H9 (cell line): ENCODE data around the gene DCAF5. TPM values are rescaled to one million over a fixed set of nuclear protein-coding genes. Genes with fewer than 3 reads are reported as not detected.
"Not testable (repeated sequence)": the region's sequence is repeated elsewhere in the genome, so short reads cannot be mapped to it uniquely, and the experiment has no call there.

Experiments
- DNase-seq: peaks from one replicate; pipeline ENCODE4 v3.0.0-alpha.2; 2017
- H2AFZ ChIP-seq: one replicate; pipeline ENCODE4 v1.6.1; 2013; ENCODE audit warnings: mild to moderate bottlenecking, low read length, control low read depth, moderate library complexity
- H2AK5ac ChIP-seq: 2 replicates; pipeline ENCODE4 v1.6.1; 2013; ENCODE audit warnings: low read length, control low read depth, mixed read lengths; ENCODE audit not compliant: insufficient read length
- H2BK120ac ChIP-seq: one replicate; pipeline ENCODE4 v1.6.1; 2013; ENCODE audit warnings: low read depth, mild to moderate bottlenecking, low read length, control low read depth, inconsistent platforms; ENCODE audit not compliant: poor library complexity, severe bottlenecking
- H2BK12ac ChIP-seq: 2 replicates; pipeline ENCODE4 v1.6.1; 2013; ENCODE audit warnings: low read length, control low read depth, mixed read lengths, low read depth; ENCODE audit not compliant: insufficient read length
- H2BK15ac ChIP-seq: 2 replicates; pipeline ENCODE4 v1.6.1; 2013; ENCODE audit warnings: low read depth, low read length, control low read depth
- H2BK20ac ChIP-seq: one replicate; pipeline ENCODE4 v1.6.1; 2013; ENCODE audit warnings: low read depth, mild to moderate bottlenecking, low read length, control low read depth, inconsistent platforms; ENCODE audit not compliant: poor library complexity, severe bottlenecking
- H2BK5ac ChIP-seq: 2 replicates; pipeline ENCODE4 v1.6.1; 2013; ENCODE audit warnings: low read length, control low read depth, mixed read lengths; ENCODE audit not compliant: insufficient read length
- H3K14ac ChIP-seq: 2 replicates; pipeline ENCODE4 v1.6.1; 2013; ENCODE audit warnings: low read length, control low read depth; ENCODE audit not compliant: insufficient read depth
- H3K18ac ChIP-seq: 2 replicates; pipeline ENCODE4 v1.6.1; 2013; ENCODE audit warnings: low read depth, mild to moderate bottlenecking, mixed read lengths, low read length, control low read depth; ENCODE audit not compliant: insufficient read length
- H3K23ac ChIP-seq: 2 replicates; pipeline ENCODE4 v1.6.1; 2013; ENCODE audit warnings: low read length, control low read depth, mixed read lengths, low read depth; ENCODE audit not compliant: insufficient read length
- H3K23me2 ChIP-seq: 2 replicates; pipeline ENCODE4 v1.6.1; 2013; ENCODE audit warnings: low read depth, mild to moderate bottlenecking, mixed read lengths, low read length, control low read depth; ENCODE audit not compliant: insufficient read length, poor library complexity, severe bottlenecking
- H3K27ac ChIP-seq: 2 replicates; pipeline ENCODE4 v1.5.1; 2013; ENCODE audit warnings: low read length, control low read depth, mixed read lengths, low read depth; ENCODE audit not compliant: insufficient read length
- H3K27me3 ChIP-seq: 2 replicates; pipeline ENCODE4 v1.6.1; 2013; ENCODE audit warnings: low read length, control low read depth, inconsistent platforms; ENCODE audit not compliant: insufficient read depth
- H3K4ac ChIP-seq: 2 replicates; pipeline ENCODE4 v1.6.1; 2013; ENCODE audit warnings: low read depth, mild to moderate bottlenecking, control low read depth, inconsistent platforms, low read length, moderate library complexity
- H3K4me1 ChIP-seq: 2 replicates; pipeline ENCODE4 v1.6.1; 2013; ENCODE audit warnings: low read length, control low read depth, inconsistent platforms; ENCODE audit not compliant: insufficient read depth
- H3K4me2 ChIP-seq: 2 replicates; pipeline ENCODE4 v1.6.1; 2013; ENCODE audit warnings: low read length, control low read depth, mixed read lengths; ENCODE audit not compliant: insufficient read length, insufficient read depth
- H3K56ac ChIP-seq: 2 replicates; pipeline ENCODE4 v1.6.1; 2013; ENCODE audit warnings: low read depth, mild to moderate bottlenecking, mixed read lengths, low read length, control low read depth; ENCODE audit not compliant: insufficient read length
- H3K79me1 ChIP-seq: 2 replicates; pipeline ENCODE4 v1.6.1; 2013; ENCODE audit warnings: low read depth, mild to moderate bottlenecking, moderate library complexity, low read length, control low read depth, inconsistent platforms; ENCODE audit not compliant: insufficient read depth, poor library complexity, severe bottlenecking
- H3K79me2 ChIP-seq: 2 replicates; pipeline ENCODE4 v1.6.1; 2013; ENCODE audit warnings: low read length, control low read depth, inconsistent platforms; ENCODE audit not compliant: insufficient read depth
- H3K9ac ChIP-seq: 2 replicates; pipeline ENCODE4 v1.6.1; 2013; ENCODE audit warnings: low read length, control low read depth, mixed read lengths; ENCODE audit not compliant: insufficient read length; ENCODE audit errors: extremely low read depth
- H3K9me3 ChIP-seq: one replicate; pipeline ENCODE4 v1.6.1; 2013; ENCODE audit warnings: low read depth, low read length, inconsistent platforms; ENCODE audit not compliant: control insufficient read depth
- H3T11ph ChIP-seq: one replicate; pipeline ENCODE4 v1.6.1; 2013; ENCODE audit warnings: mild to moderate bottlenecking, low read length, control low read depth, inconsistent platforms
- H4K20me1 ChIP-seq: one replicate; pipeline ENCODE4 v1.6.1; 2013; ENCODE audit not compliant: control insufficient read depth, insufficient read length, insufficient read depth
- H4K5ac ChIP-seq: 2 replicates; pipeline ENCODE4 v1.6.1; 2013; ENCODE audit warnings: low read depth, mild to moderate bottlenecking, mixed read lengths, low read length, control low read depth; ENCODE audit not compliant: insufficient read length
- H4K8ac ChIP-seq: replicated peaks from 2 replicates; pipeline ENCODE4 v1.6.1; 2013; ENCODE audit warnings: low read length, control low read depth, mixed read lengths, low read depth; ENCODE audit not compliant: insufficient read length
- H4K91ac ChIP-seq: 2 replicates; pipeline ENCODE4 v1.6.1; 2013; ENCODE audit warnings: low read depth, mild to moderate bottlenecking, moderate library complexity, mixed read lengths, low read length, control low read depth; ENCODE audit not compliant: insufficient read length
- H3K27ac Mint-ChIP-seq, 3 experiments: 2 replicates in 2 of 3; 3 replicates in 1 of 3; pipeline ENCODE4 v1.8.0; 2020 to 2021; ENCODE audit warnings: mixed read lengths in 3 of 3, mild to moderate bottlenecking in 1 of 3, moderate library complexity in 1 of 3
- H3K27me3 Mint-ChIP-seq: 2 replicates; pipeline ENCODE4 v1.8.0; 2021; ENCODE audit warnings: low read depth, mild to moderate bottlenecking, moderate library complexity, mixed read lengths
- H3K36me3 Mint-ChIP-seq, 3 experiments: 2 replicates in 2 of 3; 3 replicates in 1 of 3; pipeline ENCODE4 v1.8.0; 2020 to 2021; ENCODE audit warnings: low read depth in 3 of 3, mixed read lengths in 3 of 3; ENCODE audit not compliant: insufficient read depth in 1 of 3
- H3K4me1 Mint-ChIP-seq, 2 experiments: 2 replicates each; pipeline ENCODE4 v1.8.0; 2020; ENCODE audit warnings: mixed read lengths in 2 of 2
- H3K4me3 Mint-ChIP-seq, 2 experiments: 2 replicates in 1 of 2; 3 replicates in 1 of 2; pipeline ENCODE4 v1.8.0; 2020 to 2021; ENCODE audit warnings: mild to moderate bottlenecking in 2 of 2, mixed read lengths in 2 of 2, moderate library complexity in 1 of 2
- H3K9me3 Mint-ChIP-seq, 2 experiments: 2 replicates in 1 of 2; 3 replicates in 1 of 2; pipeline ENCODE4 v1.8.0; 2020; ENCODE audit warnings: mild to moderate bottlenecking in 2 of 2, mixed read lengths in 2 of 2, moderate library complexity in 1 of 2
- WGBS: extraction: QIAGEN DNeasy Blood & Tissue Kit; methylation state at CpG from one replicate; pipeline ENCODE4 v1.1.7; 2013; ENCODE audit warnings: missing lambda C conversion rate, low lambda C conversion rate, mixed read lengths; ENCODE audit not compliant: insufficient read length; ENCODE audit errors: extremely low coverage; 5-methylcytosine and 5-hydroxymethylcytosine counted together
- total RNA-seq: library from RNA; stranded (reverse); gene quantifications from 2 replicates; pipeline ENCODE4 v1.2.1, GENCODE V29; 2021
- TF ChIP-seq, protein P1 (sequence below): fragments of 200-600 bp; sonication (generic); conservative IDR thresholded peaks from 3 replicates; pipeline ENCODE4 v1.8.0; 2021; ENCODE audit warnings: antibody characterized with exemption, mild to moderate bottlenecking

Gene DCAF5
- total RNA-seq, 1 experiment from 2014 or later = 31.4 TPM

DNA sequence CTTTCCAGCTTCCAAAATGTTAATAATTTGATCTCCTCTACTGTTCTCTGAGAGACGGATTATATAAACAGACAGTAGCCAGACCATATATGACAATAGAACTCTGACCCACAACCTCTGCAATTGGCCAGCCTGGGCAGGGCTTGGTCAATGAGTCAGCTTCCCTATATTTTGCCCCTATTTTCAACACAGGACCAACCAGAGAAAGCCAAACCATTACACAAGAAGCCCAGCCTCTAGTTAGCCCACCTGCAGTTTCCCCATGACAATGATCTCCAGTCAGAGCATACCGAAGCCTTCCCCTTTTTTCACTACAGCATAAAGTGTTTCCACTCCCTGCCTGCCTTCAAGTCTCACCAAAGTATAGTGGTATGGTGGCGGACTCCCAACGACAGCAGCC, 30.8 kb upstream of the DCAF5 start:
- DNase-seq = peak; percentile 75
- Histone ChIP-seq H3T11ph (no peak overlapping the region), H3K9ac (no peak overlapping the region), H3K56ac (no peak overlapping the region), H3K4me1 (peaks cover 3% of the 10 kb centered on the region; the same call in 1 of the 2 replicates), H2BK5ac (no peak overlapping the region), H3K27me3 (no peaks in the 10 kb centered on the region), H3K4me2 (no peak overlapping the region), H3K27ac (no peak overlapping the region), H3K4ac (no peak overlapping the region), H2AFZ (no peak overlapping the region), H2AK5ac (no peak overlapping the region), H4K91ac (no peak overlapping the region), H2BK120ac (no peak overlapping the region), H3K79me2 (no peaks in the 10 kb centered on the region), H3K23ac (no peak overlapping the region), H4K5ac (no peak overlapping the region), H4K20me1 (no peaks in the 10 kb centered on the region), H2BK15ac (no peak overlapping the region), H3K9me3 (no peaks in the 10 kb centered on the region), H3K14ac (no peak overlapping the region), H3K23me2 (no peaks in the 10 kb centered on the region), H2BK20ac (no peak overlapping the region), H4K8ac (no peak overlapping the region), H3K79me1 (no peaks in the 10 kb centered on the region), H2BK12ac (no peak overlapping the region), H3K18ac (no peak overlapping the region)
- TF ChIP-seq, protein P1, sequence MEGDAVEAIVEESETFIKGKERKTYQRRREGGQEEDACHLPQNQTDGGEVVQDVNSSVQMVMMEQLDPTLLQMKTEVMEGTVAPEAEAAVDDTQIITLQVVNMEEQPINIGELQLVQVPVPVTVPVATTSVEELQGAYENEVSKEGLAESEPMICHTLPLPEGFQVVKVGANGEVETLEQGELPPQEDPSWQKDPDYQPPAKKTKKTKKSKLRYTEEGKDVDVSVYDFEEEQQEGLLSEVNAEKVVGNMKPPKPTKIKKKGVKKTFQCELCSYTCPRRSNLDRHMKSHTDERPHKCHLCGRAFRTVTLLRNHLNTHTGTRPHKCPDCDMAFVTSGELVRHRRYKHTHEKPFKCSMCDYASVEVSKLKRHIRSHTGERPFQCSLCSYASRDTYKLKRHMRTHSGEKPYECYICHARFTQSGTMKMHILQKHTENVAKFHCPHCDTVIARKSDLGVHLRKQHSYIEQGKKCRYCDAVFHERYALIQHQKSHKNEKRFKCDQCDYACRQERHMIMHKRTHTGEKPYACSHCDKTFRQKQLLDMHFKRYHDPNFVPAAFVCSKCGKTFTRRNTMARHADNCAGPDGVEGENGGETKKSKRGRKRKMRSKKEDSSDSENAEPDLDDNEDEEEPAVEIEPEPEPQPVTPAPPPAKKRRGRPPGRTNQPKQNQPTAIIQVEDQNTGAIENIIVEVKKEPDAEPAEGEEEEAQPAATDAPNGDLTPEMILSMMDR = no peak
- Mint-ChIP-seq H3K9me3 (no peaks in the 10 kb centered on the region), H3K27ac (peak overlapping the region; percentile 17 to 88 (median 80); a peak in 6 of 7 replicates), H3K4me3 (peak overlapping the region in 1 of 2 experiments; percentile 4; a peak in 1 of 5 replicates), H3K4me1 (peaks cover 16% of the 10 kb centered on the region in 2 experiments), H3K27me3 (no peaks in the 10 kb centered on the region; the same call in 1 of the 2 replicates), H3K36me3 (no peaks in the 10 kb centered on the region)
- WGBS = no CpG with 5 or more reads among the region's 4 CpGs

DNA sequence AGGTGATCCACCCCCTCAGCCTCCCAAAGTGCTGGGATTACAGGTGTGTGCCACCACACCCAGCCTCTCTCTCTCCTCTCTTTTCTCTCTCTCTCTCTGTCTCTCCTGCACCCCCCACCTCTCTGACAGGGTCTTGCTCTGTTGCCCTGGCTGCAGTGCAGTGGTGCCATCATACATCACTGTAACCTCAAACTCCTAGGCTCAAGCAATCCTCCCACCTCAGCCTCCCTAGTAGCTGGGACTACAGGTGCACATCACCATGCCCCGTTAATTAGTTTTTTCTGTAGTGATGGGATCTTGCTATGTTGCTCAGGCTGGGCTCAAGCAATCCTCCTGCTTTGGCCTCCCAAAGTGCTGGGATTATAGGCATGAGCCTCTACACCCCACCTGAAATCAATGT, 29.7 kb upstream of the DCAF5 start:
- not testable (repeated sequence) for H3K9me3 ChIP-seq, H2BK5ac ChIP-seq
- WGBS = no CpG with 5 or more reads among the region's 1 CpG

More for the DNA sequence above, 29.7 kb upstream of the DCAF5 start:
- Mint-ChIP-seq H3K4me1 (peaks cover 16% of the 10 kb centered on the region in 2 experiments), H3K27ac (peak overlapping the region in 2 of 3 experiments; percentile 12 to 76; a peak in 2 of 7 replicates)
- H3K79me1 ChIP-seq, H2BK120ac ChIP-seq, H3K9ac ChIP-seq, H3K4ac ChIP-seq, H3K18ac ChIP-seq, H3K27ac ChIP-seq, H3K4me1 ChIP-seq, H3K9me3 Mint-ChIP-seq, H3K27me3 Mint-ChIP-seq, H3K79me2 ChIP-seq, H3K4me2 ChIP-seq, H3K36me3 Mint-ChIP-seq, H3T11ph ChIP-seq, H2BK20ac ChIP-seq, H2BK12ac ChIP-seq, H3K23me2 ChIP-seq, H3K4me3 Mint-ChIP-seq, H2AK5ac ChIP-seq, H4K8ac ChIP-seq, H4K20me1 ChIP-seq, H2BK15ac ChIP-seq, H3K14ac ChIP-seq, H3K56ac ChIP-seq, H4K91ac ChIP-seq, DNase-seq, H3K27me3 ChIP-seq, H2AFZ ChIP-seq, H4K5ac ChIP-seq, H3K23ac ChIP-seq: not testable (repeated sequence)
